GM18870 (cell line): ENCODE measurements around the gene SLC6A5.

ENCODE experiments used
- ATAC-seq: cut with Tn5 transposase; IDR thresholded peaks from one replicate; pipeline ENCODE4 v1.9.1; 2021; ENCODE audit warnings: moderate library complexity; ENCODE audit not compliant: unreplicated experiment

The SLC6A5 gene

GRCh38 chr11:20596205-20597153, 2.9 kb upstream of the SLC6A5 start:
- no peak for ATAC-seq

GRCh38 chr11:20597154-20597679, 2.2 kb upstream of the SLC6A5 start:
- no peak for ATAC-seq

- ATAC-seq: no peak
Measured at GRCh38 chr11:20597680-20598484, 1.5 kb upstream of the SLC6A5 start.

GRCh38 chr11:20598492-20598891, 916 bp upstream of the SLC6A5 start:
- ATAC-seq: no peak

GRCh38 chr11:20600020-20600346, 575 bp downstream of the SLC6A5 start:
- no peak for ATAC-seq

- ATAC-seq: no peak
Measured at GRCh38 chr11:20600551-20600950, 1.1 kb downstream of the SLC6A5 start.

GRCh38 chr11:20601221-20601914, 2.0 kb downstream of the SLC6A5 start:
- ATAC-seq: no peak

GRCh38 chr11:20604295-20604803, 4.9 kb downstream of the SLC6A5 start:
- no peak for ATAC-seq

GRCh38 chr11:20604864-20605601, 5.6 kb downstream of the SLC6A5 start:
- ATAC-seq: no peak

GRCh38 chr11:20605602-20606091, 6.2 kb downstream of the SLC6A5 start:
- ATAC-seq: no peak

- ATAC-seq: no peak
Measured at GRCh38 chr11:20608934-20609333, 9.5 kb downstream of the SLC6A5 start.

GRCh38 chr11:20609727-20610707, 10.6 kb downstream of the SLC6A5 start:
- ATAC-seq: peak; percentile 83

GRCh38 chr11:20610825-20611224, 11.4 kb downstream of the SLC6A5 start:
- no peak for ATAC-seq

- ATAC-seq: no peak
Measured at GRCh38 chr11:20611445-20611844, 12.0 kb downstream of the SLC6A5 start.

GRCh38 chr11:20611892-20612291, 12.5 kb downstream of the SLC6A5 start:
- ATAC-seq: no peak

- ATAC-seq: no peak
Measured at GRCh38 chr11:20612416-20612815, 13.0 kb downstream of the SLC6A5 start.

- no peak for ATAC-seq
Measured at GRCh38 chr11:20616920-20617319, 17.5 kb downstream of the SLC6A5 start.

- ATAC-seq: no peak
Measured at GRCh38 chr11:20617346-20618005, 18.1 kb downstream of the SLC6A5 start.
